ENCODE data around the gene TSEN15.

- TF ChIP-seq CTCF (conservative IDR thresholded peaks at IDR 0.05; ENCODE audit: low read depth in 2 of 2) (peak; percentile 75 to 79), ZNF114 (CRISPR knock-in tag; IDR thresholded peaks at IDR 0.05) (no peak), EZH2 (IDR thresholded peaks at IDR 0.05; ENCODE audit: low read depth, unreplicated experiment) (no peak), EZH2phosphoT487 (IDR thresholded peaks at IDR 0.05; ENCODE audit: unreplicated experiment) (no peak), REST (IDR thresholded peaks at IDR 0.05; ENCODE audit: unreplicated experiment) (no peak), POLR2AphosphoS5 (IDR thresholded peaks at IDR 0.05; ENCODE audit: low read depth) (no peak), NANOG (IDR thresholded peaks at IDR 0.05; ENCODE audit: borderline replicate concordance) (no peak), STAT1 (IDR thresholded peaks at IDR 0.05; ENCODE audit: unreplicated experiment) (no peak)
Observed at GRCh38 chr1:184075055-184076029, 23.8 kb downstream of the TSEN15 start.

All from GM23338 (cell line).